ENCODE data around the gene TEPSIN.
A peak's percentile ranks its signal among the peaks of the same experiment; 100 is the strongest.

Gene TEPSIN

DNA sequence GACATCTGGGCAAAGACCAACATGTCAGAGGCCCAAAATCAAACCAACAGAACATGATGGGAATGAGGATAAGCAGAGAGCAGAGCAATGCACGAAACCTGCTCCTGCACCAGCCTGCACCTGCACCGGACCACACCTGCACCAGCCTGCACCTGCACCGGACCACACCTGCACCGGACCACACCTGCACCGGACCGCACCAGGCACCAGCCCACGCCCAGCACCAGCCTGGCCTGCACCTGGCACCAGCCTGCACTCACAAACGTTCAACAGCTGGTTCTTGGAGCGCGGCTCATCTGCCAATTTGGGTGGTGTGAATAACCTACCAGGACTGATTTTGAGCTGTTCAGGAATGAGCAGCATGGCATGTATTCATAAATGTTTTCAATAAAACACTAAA lies 34.3 kb downstream of the TEPSIN start:
- Histone ChIP-seq H3K27ac (replicated peaks) (no peak overlapping the region), H3K4me3 (replicated peaks; ENCODE audit: insufficient read depth, low read length) (no peak overlapping the region), H3K27me3 (ENCODE audit: insufficient read depth, poor library complexity, severe bottlenecking) (no peaks in the 10 kb centered on the region)
- no peak for DNase-seq (ENCODE audit: low read depth in 1 of 2, low spot score in 1 of 2)
- TF ChIP-seq POLR2AphosphoS5 (IDR thresholded peaks at IDR 0.05; ENCODE audit: low read depth) = no peak

DNA sequence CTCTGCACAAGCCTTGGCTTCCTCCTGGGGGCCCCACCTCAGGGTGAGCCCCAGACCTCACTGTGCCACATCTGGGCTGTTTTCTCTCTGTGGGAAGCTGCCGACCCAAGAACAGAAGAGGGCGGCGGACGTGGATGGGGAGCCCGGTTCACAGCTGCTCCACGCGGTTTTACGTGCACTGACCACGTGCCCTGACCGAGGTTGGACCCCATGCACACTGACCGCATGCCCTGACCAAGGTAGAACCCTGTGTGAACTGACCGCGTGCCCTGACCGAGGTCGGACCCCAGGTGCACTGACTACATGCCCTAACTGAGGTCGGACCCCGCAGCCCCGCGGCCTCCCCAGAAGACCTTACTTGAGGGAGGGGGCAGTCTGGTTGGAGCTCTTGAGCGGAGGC lies 35.7 kb downstream of the TEPSIN start:
- Histone ChIP-seq H3K4me3 (replicated peaks; ENCODE audit: insufficient read depth, low read length) (no peak overlapping the region), H3K27me3 (ENCODE audit: insufficient read depth, poor library complexity, severe bottlenecking) (no peaks in the 10 kb centered on the region), H3K27ac (replicated peaks) (no peak overlapping the region)
- TF ChIP-seq POLR2AphosphoS5 (IDR thresholded peaks at IDR 0.05; ENCODE audit: low read depth) = no peak
- TF ChIP-seq GABPA (IDR thresholded peaks at IDR 0.05; ENCODE audit: low read depth) = no peak
- TF ChIP-seq, protein P1, sequence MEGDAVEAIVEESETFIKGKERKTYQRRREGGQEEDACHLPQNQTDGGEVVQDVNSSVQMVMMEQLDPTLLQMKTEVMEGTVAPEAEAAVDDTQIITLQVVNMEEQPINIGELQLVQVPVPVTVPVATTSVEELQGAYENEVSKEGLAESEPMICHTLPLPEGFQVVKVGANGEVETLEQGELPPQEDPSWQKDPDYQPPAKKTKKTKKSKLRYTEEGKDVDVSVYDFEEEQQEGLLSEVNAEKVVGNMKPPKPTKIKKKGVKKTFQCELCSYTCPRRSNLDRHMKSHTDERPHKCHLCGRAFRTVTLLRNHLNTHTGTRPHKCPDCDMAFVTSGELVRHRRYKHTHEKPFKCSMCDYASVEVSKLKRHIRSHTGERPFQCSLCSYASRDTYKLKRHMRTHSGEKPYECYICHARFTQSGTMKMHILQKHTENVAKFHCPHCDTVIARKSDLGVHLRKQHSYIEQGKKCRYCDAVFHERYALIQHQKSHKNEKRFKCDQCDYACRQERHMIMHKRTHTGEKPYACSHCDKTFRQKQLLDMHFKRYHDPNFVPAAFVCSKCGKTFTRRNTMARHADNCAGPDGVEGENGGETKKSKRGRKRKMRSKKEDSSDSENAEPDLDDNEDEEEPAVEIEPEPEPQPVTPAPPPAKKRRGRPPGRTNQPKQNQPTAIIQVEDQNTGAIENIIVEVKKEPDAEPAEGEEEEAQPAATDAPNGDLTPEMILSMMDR (IDR thresholded peaks at IDR 0.05; ENCODE audit: insufficient read depth, low read length) = no peak
- no peak for TF ChIP-seq SPI1 (IDR thresholded peaks at IDR 0.05; ENCODE audit: borderline replicate concordance, low read depth)
- TF ChIP-seq REST (IDR thresholded peaks at IDR 0.05; ENCODE audit: insufficient replicate concordance, low read depth) = no peak
- DNase-seq (ENCODE audit: low read depth in 1 of 2, low spot score in 1 of 2) = no peak

DNA sequence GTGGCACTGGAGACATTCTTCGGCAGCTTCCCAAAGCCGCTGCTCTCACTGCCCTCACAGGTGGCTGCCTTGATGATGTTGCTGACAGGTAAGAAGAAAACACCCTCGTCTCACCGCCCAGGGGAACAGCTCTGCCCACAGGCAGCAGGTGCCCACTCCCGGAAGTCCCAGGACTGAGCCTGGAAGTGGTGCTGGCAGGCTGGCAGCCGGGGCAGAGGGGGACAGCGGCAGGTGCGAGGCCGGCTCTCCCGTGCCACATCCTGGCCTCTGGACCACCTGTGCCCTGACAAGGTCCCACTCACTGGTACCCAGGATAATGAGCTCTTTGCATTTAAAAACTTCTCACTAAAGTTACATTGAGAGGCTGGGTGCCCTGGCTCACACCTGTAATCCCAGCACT lies 36.5 kb downstream of the TEPSIN start:
- Histone ChIP-seq H3K27ac (replicated peaks) (no peak overlapping the region), H3K4me3 (replicated peaks; ENCODE audit: insufficient read depth, low read length) (no peak overlapping the region), H3K27me3 (ENCODE audit: insufficient read depth, poor library complexity, severe bottlenecking) (no peaks in the 10 kb centered on the region)
- no peak for TF ChIP-seq GABPA (IDR thresholded peaks at IDR 0.05; ENCODE audit: low read depth)
- no peak for TF ChIP-seq REST (IDR thresholded peaks at IDR 0.05; ENCODE audit: insufficient replicate concordance, low read depth)
- DNase-seq (ENCODE audit: low read depth in 1 of 2, low spot score in 1 of 2) = no peak

- peak; percentile 47 to 84 for DNase-seq (ENCODE audit: low read depth in 1 of 2, low spot score in 1 of 2)
- Histone ChIP-seq H3K4me3 (replicated peaks; ENCODE audit: insufficient read depth, low read length) (no peak overlapping the region), H3K27me3 (ENCODE audit: insufficient read depth, poor library complexity, severe bottlenecking) (no peaks in the 10 kb centered on the region), H3K27ac (replicated peaks) (no peak overlapping the region)
- no peak for TF ChIP-seq SPI1 (IDR thresholded peaks at IDR 0.05; ENCODE audit: borderline replicate concordance, low read depth)
- TF ChIP-seq, protein P1 (IDR thresholded peaks at IDR 0.05; ENCODE audit: insufficient read depth, low read length) = peak; percentile 65
These were observed 37.9 kb downstream of the TEPSIN start for GRCh38 chr17:81200695-81201580.

DNA sequence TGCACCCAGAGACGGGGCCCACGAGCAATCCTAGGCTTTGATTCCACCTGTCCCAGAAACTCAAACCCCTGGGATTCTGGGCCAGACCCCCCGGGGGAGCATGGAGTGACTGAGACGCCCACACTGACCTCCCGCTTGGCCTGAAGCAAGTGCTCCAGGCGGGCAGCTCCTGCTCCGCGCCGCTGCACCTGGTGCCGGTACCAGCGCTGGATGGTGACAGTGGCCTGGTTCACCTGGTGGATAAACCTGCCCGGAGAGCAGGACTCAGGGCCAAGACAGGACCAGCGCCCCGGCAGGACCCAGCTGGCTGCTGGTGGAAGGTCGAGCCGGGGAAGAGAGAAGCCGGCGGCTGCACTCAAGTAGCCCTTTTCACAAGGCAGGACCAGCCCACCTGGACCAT lies 38.7 kb downstream of the TEPSIN start:
- Histone ChIP-seq H3K27me3 (ENCODE audit: insufficient read depth, poor library complexity, severe bottlenecking) (no peaks in the 10 kb centered on the region), H3K4me3 (replicated peaks; ENCODE audit: insufficient read depth, low read length) (no peak overlapping the region), H3K27ac (replicated peaks) (no peak overlapping the region)
- TF ChIP-seq, protein P1 (IDR thresholded peaks at IDR 0.05; ENCODE audit: insufficient read depth, low read length) = no peak
- TF ChIP-seq REST (IDR thresholded peaks at IDR 0.05; ENCODE audit: insufficient replicate concordance, low read depth) (no peak), GABPA (IDR thresholded peaks at IDR 0.05; ENCODE audit: low read depth) (no peak), SPI1 (IDR thresholded peaks at IDR 0.05; ENCODE audit: borderline replicate concordance, low read depth) (no peak), POLR2AphosphoS5 (IDR thresholded peaks at IDR 0.05; ENCODE audit: low read depth) (no peak)
- no peak for DNase-seq (ENCODE audit: low read depth in 1 of 2, low spot score in 1 of 2)
